Gastroesophageal sphincter (tissue), 4 donors: ENCODE measurements around the gene DHX35. TPM values are rescaled to one million over a fixed set of nuclear protein-coding genes. Genes with fewer than 3 reads are reported as not detected.

ENCODE experiments used
- ATAC-seq: fragments of 150-250 bp; one replicate; pipeline ENCODE4 v1.9.1; 2016; ENCODE audit warnings: mild to moderate bottlenecking, moderate library complexity
- H3K27ac ChIP-seq, 4 donors: fragments of 200-600 bp; sonication (generic) in 3 of 4; 1 replicate in 3 of 4; 2 replicates in 1 of 4; pipeline ENCODE4 v1.5.1; 2016 to 2019
- H3K27me3 ChIP-seq: fragments of 200-600 bp; sonication (generic); one replicate; pipeline ENCODE4 v1.5.1; 2019
- H3K36me3 ChIP-seq, 2 donors: fragments of 200-600 bp; sonication (generic); one replicate each; pipeline ENCODE4 v1.5.1; 2019; ENCODE audit warnings: control low read depth in 1 of 2
- H3K4me1 ChIP-seq, 3 donors: fragments of 200-600 bp; sonication (generic); 1 replicate in 2 of 3; 2 replicates in 1 of 3; pipeline ENCODE4 v1.5.1; 2016 to 2019; ENCODE audit warnings: control low read depth in 2 of 3
- H3K4me3 ChIP-seq, 2 donors: fragments of 200-600 bp; sonication (generic); one replicate each; pipeline ENCODE4 v1.5.1; 2019; ENCODE audit warnings: mild to moderate bottlenecking in 1 of 2, moderate library complexity in 1 of 2
- H3K9me3 ChIP-seq, 3 donors: fragments of 200-600 bp; sonication (generic); one replicate each; pipeline ENCODE4 v1.5.1; 2017 to 2019; ENCODE audit warnings: control low read depth in 2 of 3
- EP300 ChIP-seq: sonication (generic); formaldehyde crosslinking; IDR thresholded peaks from one replicate; pipeline ENCODE4 v1.6.1; 2017; ENCODE audit warnings: antibody characterized with exemption, mild to moderate bottlenecking
- POLR2A ChIP-seq, 2 donors: fragments of 450-650 bp; IDR thresholded peaks; one replicate each; pipeline ENCODE4 v1.6.1; 2017; ENCODE audit warnings: antibody characterized with exemption in 2 of 2, mild to moderate bottlenecking in 2 of 2, moderate library complexity in 1 of 2
- POLR2AphosphoS5 ChIP-seq: sonication (generic); formaldehyde crosslinking; IDR thresholded peaks from one replicate; pipeline ENCODE4 v1.6.1; 2017; ENCODE audit warnings: antibody characterized with exemption
- WGBS, 2 donors: methylation state at CpG; one replicate each; pipeline ENCODE4 v1.1.5; 2018; ENCODE audit warnings: low coverage in 1 of 2; 5-methylcytosine and 5-hydroxymethylcytosine counted together
- total RNA-seq, 4 donors: library from RNA; depleted of rRNA; stranded (reverse); fragments of >200 nt; gene quantifications; one replicate each; pipeline ENCODE4 v1.1.0, GENCODE V29; 2016
- TF ChIP-seq, protein P1 (sequence below), 4 experiments: fragments of 200-600 bp in 2 of 4; fragments of 450-650 bp in 2 of 4; sonication (generic) in 1 of 4; IDR thresholded peaks; one replicate each; pipeline ENCODE4 v1.5.1; 2017 to 2019; ENCODE audit warnings: antibody characterized with exemption in 4 of 4, mild to moderate bottlenecking in 2 of 4, moderate library complexity in 2 of 4

Gene DHX35
- total RNA-seq, 4 donors from 2014 or later = 23.0 to 34.1 (median 25.6) TPM

DNA sequence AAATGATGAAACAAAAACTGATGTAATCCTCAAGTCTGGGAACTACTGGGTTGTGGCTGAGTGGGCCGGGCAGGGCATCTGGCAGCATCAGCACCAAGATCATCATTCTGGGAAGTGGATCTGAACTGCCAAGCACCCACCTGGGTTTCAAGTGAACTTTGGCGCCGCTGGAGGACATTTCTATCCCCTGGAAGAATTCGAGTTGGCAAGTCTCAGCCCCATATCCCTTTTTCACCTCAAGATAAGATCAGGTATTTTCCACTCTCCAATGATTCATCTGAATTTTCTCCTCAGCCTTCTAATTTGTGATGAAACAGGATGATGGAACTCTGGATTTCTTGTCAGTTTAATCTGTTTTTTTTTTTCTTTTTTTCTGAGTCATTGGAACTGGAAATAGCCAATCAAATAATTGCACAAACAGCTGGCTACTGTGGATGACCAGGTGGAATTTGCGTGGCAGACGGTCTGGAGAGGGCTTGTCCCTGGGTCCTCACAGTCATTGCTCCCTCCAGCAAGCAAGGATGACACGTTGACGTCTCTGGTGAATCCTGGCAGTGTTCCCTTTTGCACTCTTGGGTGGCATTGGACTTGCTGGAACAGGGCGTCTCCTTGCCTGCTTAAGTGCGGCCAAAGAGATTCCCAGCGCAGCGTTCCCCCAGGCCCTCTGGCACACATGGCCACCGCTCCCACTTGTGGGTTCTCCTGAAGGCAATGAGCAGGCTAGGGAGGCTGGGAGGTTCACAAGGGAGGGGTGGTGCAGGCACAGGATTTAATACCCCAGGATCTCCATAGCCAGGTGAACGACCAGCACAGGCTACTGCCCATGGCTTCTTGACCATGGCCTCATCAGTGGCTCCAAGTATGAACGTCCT, 80.4 kb downstream of the DHX35 start:
- ATAC-seq = peak; percentile 56
- Histone ChIP-seq H3K4me3 (no peak overlapping the region), H3K36me3 (peaks cover 0 to 56% of the 10 kb centered on the region in 2 donors), H3K4me1 (peaks cover 0 to 58% (median 4%) of the 10 kb centered on the region in 3 donors), H3K27ac (peak overlapping the region in 3 of 4 donors; percentile 81 to 93 (median 87)), H3K27me3 (no peaks in the 10 kb centered on the region), H3K9me3 (no peaks in the 10 kb centered on the region)
- TF ChIP-seq EP300 (no peak), POLR2A (IDR thresholded peaks at IDR 0.05) (no peak), POLR2AphosphoS5 (no peak)
- TF ChIP-seq, protein P1, sequence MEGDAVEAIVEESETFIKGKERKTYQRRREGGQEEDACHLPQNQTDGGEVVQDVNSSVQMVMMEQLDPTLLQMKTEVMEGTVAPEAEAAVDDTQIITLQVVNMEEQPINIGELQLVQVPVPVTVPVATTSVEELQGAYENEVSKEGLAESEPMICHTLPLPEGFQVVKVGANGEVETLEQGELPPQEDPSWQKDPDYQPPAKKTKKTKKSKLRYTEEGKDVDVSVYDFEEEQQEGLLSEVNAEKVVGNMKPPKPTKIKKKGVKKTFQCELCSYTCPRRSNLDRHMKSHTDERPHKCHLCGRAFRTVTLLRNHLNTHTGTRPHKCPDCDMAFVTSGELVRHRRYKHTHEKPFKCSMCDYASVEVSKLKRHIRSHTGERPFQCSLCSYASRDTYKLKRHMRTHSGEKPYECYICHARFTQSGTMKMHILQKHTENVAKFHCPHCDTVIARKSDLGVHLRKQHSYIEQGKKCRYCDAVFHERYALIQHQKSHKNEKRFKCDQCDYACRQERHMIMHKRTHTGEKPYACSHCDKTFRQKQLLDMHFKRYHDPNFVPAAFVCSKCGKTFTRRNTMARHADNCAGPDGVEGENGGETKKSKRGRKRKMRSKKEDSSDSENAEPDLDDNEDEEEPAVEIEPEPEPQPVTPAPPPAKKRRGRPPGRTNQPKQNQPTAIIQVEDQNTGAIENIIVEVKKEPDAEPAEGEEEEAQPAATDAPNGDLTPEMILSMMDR (IDR thresholded peaks at IDR 0.05) = no peak
- WGBS, 2 donors = 55 to 60% methylated on average over 5 to 8 of the region's 15 CpGs

DNA sequence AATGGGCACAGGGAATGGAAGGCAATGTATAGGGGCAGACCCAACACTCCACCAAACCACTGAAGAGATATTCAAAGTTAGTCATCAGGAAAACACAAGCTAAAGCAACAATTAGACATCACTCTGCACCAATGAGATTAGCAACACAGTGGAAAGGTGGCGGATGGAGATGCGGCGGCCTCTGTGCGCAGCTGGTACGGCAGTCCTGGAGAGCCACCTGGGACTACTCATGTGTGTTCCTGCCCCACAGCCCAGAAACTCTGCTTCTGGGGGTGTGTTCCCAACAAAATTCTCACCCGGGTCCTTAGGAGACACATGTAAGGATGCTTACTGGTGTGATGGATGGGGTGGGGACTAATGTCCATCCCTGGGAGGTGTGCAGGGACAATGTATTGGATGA, 82.4 kb downstream of the DHX35 start:
- Histone ChIP-seq H3K36me3 (peaks cover 0 to 37% of the 10 kb centered on the region in 2 donors), H3K4me3 (no peak overlapping the region), H3K9me3 (no peaks in the 10 kb centered on the region), H3K27ac (peak overlapping the region in 1 of 4 donors; percentile 53), H3K4me1 (peaks cover 0 to 60% (median 9%) of the 10 kb centered on the region in 3 donors), H3K27me3 (no peaks in the 10 kb centered on the region)
- ATAC-seq = no peak
- 100% methylated on average over 5 of the region's 6 CpGs; no CpG with 5 or more reads in 1 of the 2 donors for WGBS, 2 donors
- TF ChIP-seq POLR2A (IDR thresholded peaks at IDR 0.05) (no peak), POLR2AphosphoS5 (no peak)
- TF ChIP-seq, protein P1 (IDR thresholded peaks at IDR 0.05) = no peak

DNA sequence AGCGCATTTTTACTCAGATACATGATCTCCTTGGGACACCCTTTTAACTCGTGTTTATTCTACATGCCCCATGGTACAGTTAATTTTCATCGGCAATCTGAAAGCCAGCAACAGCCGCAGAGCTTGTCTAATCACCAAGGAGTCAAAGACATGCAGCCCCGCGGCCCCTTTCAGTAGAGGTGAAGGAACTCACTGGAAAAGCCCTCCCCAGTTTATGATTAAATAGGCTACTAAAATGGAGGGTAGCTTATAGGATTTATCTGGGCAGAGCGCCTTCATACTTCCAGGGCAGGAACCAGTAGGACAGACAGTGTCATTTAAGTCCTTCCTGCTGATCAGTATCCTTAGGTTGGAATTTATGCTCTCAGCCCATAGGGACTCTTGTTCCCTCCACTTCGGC, 83.5 kb downstream of the DHX35 start:
- no peaks in the 10 kb centered on the region for H3K9me3 ChIP-seq
- no peak overlapping the region for H3K4me3 ChIP-seq
- peak overlapping the region in 2 of 4 donors; percentile 3 to 7 for H3K27ac ChIP-seq
- no peak for TF ChIP-seq POLR2AphosphoS5
- TF ChIP-seq, protein P1 (IDR thresholded peaks at IDR 0.05) = no peak
- TF ChIP-seq POLR2A (IDR thresholded peaks at IDR 0.05) = no peak
- TF ChIP-seq EP300 = no peak
- WGBS, 2 donors = 68 to 90% methylated on average over 1 to 8 of the region's 8 CpGs
- H3K36me3 ChIP-seq = peaks cover 0 to 25% of the 10 kb centered on the region in 2 donors
- ATAC-seq = no peak
- H3K27me3 ChIP-seq = no peaks in the 10 kb centered on the region
- peaks cover 0 to 68% (median 11%) of the 10 kb centered on the region in 3 donors for H3K4me1 ChIP-seq

- peak overlapping the region in 3 of 4 donors; percentile 53 to 67 (median 61) for H3K27ac ChIP-seq
- H3K9me3 ChIP-seq = no peaks in the 10 kb centered on the region
- H3K4me1 ChIP-seq = peaks cover 0 to 50% (median 11%) of the 10 kb centered on the region in 3 donors
- H3K36me3 ChIP-seq = peaks cover 0 to 13% of the 10 kb centered on the region in 2 donors
- H3K4me3 ChIP-seq = no peak overlapping the region
- peaks cover 7% of the 10 kb centered on the region for H3K27me3 ChIP-seq
- no peak for ATAC-seq
- TF ChIP-seq, protein P1 (IDR thresholded peaks at IDR 0.05) = no peak
- TF ChIP-seq EP300 (no peak), POLR2A (IDR thresholded peaks at IDR 0.05) (no peak), POLR2AphosphoS5 (no peak)
- WGBS, 2 donors = 0% methylated on average over 1 of the region's 10 CpGs
Measured at GRCh38 chr20:39047417-39047985, 85.4 kb downstream of the DHX35 start.
